Duodenal mucosa (tissue), 2 donors: ENCODE measurements around the gene RNF157.

Source experiments
- H3K27ac ChIP-seq: one replicate; pipeline ENCODE4 v1.7.0; 2013; ENCODE audit warnings: low read depth, low read length
- H3K27me3 ChIP-seq, 2 donors: one replicate each; pipeline ENCODE4 v1.7.0; 2013; ENCODE audit warnings: low read length in 2 of 2, control low read depth in 1 of 2; ENCODE audit not compliant: insufficient read depth in 2 of 2, control insufficient read depth in 1 of 2
- H3K36me3 ChIP-seq, 2 donors: one replicate each; pipeline ENCODE4 v1.7.0; 2013; ENCODE audit warnings: low read length in 2 of 2, control low read depth in 1 of 2; ENCODE audit not compliant: insufficient read depth in 2 of 2, control insufficient read depth in 1 of 2
- H3K4me1 ChIP-seq, 2 donors: one replicate each; pipeline ENCODE4 v1.7.0; 2013; ENCODE audit warnings: low read length in 2 of 2, control low read depth in 1 of 2; ENCODE audit not compliant: insufficient read depth in 2 of 2, control insufficient read depth in 1 of 2
- H3K4me3 ChIP-seq, 2 donors: one replicate each; pipeline ENCODE4 v1.7.0; 2013; ENCODE audit warnings: low read length in 2 of 2, low read depth in 1 of 2
- H3K9ac ChIP-seq, 2 donors: one replicate each; pipeline ENCODE4 v1.7.0; 2013; ENCODE audit warnings: low read length in 2 of 2, low read depth in 1 of 2
- H3K9me3 ChIP-seq, 2 donors: one replicate each; pipeline ENCODE4 v1.7.0; 2013; ENCODE audit warnings: low read length in 2 of 2, control low read depth in 1 of 2; ENCODE audit not compliant: control insufficient read depth in 1 of 2

Gene RNF157

DNA sequence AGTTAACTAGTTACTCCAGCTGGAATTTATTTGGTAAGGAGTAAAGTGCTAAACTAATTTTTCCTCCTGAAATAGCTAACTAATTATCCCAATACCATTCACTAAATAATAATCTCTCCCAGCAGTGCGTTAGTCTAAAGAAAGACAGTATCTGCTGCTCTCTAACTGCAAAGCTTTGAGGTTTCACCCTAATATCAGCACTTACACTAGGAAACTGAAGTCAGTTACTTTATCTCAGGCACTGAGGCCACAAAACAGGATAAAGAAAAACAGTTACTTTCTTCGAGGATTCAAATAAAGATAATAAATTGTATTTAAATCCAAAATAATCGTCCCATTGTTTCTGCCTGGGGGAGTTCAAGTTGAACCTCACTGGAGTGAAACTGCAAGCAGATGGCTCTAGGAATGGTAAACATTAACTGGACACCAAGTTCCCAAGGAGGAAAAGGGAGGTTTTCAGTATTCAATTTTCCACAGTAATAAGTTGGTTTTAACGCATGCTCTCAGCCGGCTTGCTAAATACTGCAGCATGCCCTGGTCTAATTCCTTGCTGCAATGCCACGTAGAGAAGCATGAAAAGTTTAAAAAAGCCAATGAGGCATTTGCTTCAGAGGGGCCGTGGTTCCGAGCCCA lies 79.3 kb downstream of the RNF157 start:
- Histone ChIP-seq H3K9me3 (no peaks in the 10 kb centered on the region), H3K36me3 (peaks cover 3 to 31% of the 10 kb centered on the region in 2 donors), H3K27ac (no peak overlapping the region), H3K27me3 (no peaks in the 10 kb centered on the region), H3K9ac (no peak overlapping the region), H3K4me1 (no peaks in the 10 kb centered on the region), H3K4me3 (no peak overlapping the region)

- Histone ChIP-seq H3K4me1 (no peaks in the 10 kb centered on the region), H3K9me3 (no peaks in the 10 kb centered on the region), H3K27me3 (no peaks in the 10 kb centered on the region), H3K9ac (no peak overlapping the region), H3K36me3 (peaks cover 10 to 50% of the 10 kb centered on the region in 2 donors), H3K27ac (no peak overlapping the region), H3K4me3 (no peak overlapping the region)
Measured at GRCh38 chr17:76159157-76159556, 81.1 kb downstream of the RNF157 start.

- Histone ChIP-seq H3K9me3 (no peaks in the 10 kb centered on the region), H3K27me3 (no peaks in the 10 kb centered on the region)
Measured at GRCh38 chr17:76157759-76158158, 82.5 kb downstream of the RNF157 start.

DNA sequence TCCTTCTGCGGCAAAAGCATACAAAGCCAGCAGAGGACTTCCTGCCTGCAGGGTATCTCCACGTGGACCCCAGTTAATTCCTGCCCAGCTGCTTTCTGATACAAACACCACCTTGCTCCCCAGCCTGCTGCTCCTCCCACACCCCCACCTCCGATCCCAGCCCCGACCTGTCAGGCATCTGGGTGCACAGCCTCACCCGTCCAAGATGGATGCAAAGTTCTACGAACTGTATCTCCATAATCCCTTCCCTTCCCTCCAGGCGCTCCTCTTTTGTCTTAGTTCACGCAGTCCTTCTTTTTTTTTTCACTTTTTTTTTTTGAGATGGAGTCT lies 83.7 kb downstream of the RNF157 start:
- Histone ChIP-seq H3K27ac (no peak overlapping the region), H3K9me3 (no peaks in the 10 kb centered on the region), H3K27me3 (no peaks in the 10 kb centered on the region), H3K9ac (no peak overlapping the region), H3K4me1 (no peaks in the 10 kb centered on the region), H3K36me3 (peaks cover 11 to 55% of the 10 kb centered on the region in 2 donors), H3K4me3 (no peak overlapping the region)

More at GRCh38 chr17:76157759-76158158, 82.5 kb downstream of the RNF157 start:
- Histone ChIP-seq H3K4me1 (no peaks in the 10 kb centered on the region), H3K27ac (no peak overlapping the region), H3K9ac (no peak overlapping the region), H3K4me3 (no peak overlapping the region), H3K36me3 (peaks cover 11 to 48% of the 10 kb centered on the region in 2 donors)

- H3K4me3 ChIP-seq = no peak overlapping the region
- H3K9me3 ChIP-seq = no peaks in the 10 kb centered on the region
- no peaks in the 10 kb centered on the region for H3K27me3 ChIP-seq
- peaks cover 11 to 56% of the 10 kb centered on the region in 2 donors for H3K36me3 ChIP-seq
- no peaks in the 10 kb centered on the region for H3K4me1 ChIP-seq
- H3K9ac ChIP-seq = no peak overlapping the region
- H3K27ac ChIP-seq = no peak overlapping the region
Measured at GRCh38 chr17:76155988-76156661, 84.2 kb downstream of the RNF157 start.

GRCh38 chr17:76154936-76155845 lies 85.1 kb downstream of the RNF157 start:
- Histone ChIP-seq H3K9me3 (no peaks in the 10 kb centered on the region), H3K4me3 (no peak overlapping the region), H3K9ac (no peak overlapping the region), H3K27me3 (no peaks in the 10 kb centered on the region), H3K4me1 (no peaks in the 10 kb centered on the region), H3K27ac (no peak overlapping the region), H3K36me3 (peaks cover 11 to 56% of the 10 kb centered on the region in 2 donors)

- Histone ChIP-seq H3K27me3 (no peaks in the 10 kb centered on the region), H3K9me3 (no peaks in the 10 kb centered on the region), H3K4me3 (no peak overlapping the region), H3K27ac (no peak overlapping the region), H3K36me3 (peaks cover 11 to 54% of the 10 kb centered on the region in 2 donors), H3K9ac (no peak overlapping the region), H3K4me1 (no peaks in the 10 kb centered on the region)
Measured at GRCh38 chr17:76154292-76154691, 86.0 kb downstream of the RNF157 start.

DNA sequence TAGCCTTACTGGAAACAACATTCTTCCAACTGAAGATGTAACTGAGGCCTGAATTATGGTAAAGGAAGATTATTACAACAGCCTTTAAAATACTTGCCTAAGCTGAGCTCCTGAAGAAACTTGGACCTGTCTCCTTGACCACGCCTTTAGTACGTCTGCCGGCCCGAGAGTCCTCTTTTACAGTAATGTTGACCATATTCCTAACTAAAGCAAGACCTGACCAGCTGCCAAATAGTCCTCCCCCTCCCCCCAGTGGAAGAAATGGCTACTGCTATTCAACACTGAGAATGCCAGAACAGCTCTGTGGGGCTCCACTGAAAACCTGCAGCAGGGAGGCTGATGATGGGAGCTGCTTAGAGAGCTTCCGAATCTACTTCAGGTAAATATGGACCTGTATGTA lies 86.7 kb downstream of the RNF157 start:
- no peaks in the 10 kb centered on the region for H3K9me3 ChIP-seq
- H3K4me1 ChIP-seq = no peaks in the 10 kb centered on the region
- H3K9ac ChIP-seq = no peak overlapping the region
- H3K36me3 ChIP-seq = peaks cover 11 to 52% of the 10 kb centered on the region in 2 donors
- H3K4me3 ChIP-seq = no peak overlapping the region
- no peaks in the 10 kb centered on the region for H3K27me3 ChIP-seq
- H3K27ac ChIP-seq = no peak overlapping the region

- Histone ChIP-seq H3K4me1 (no peaks in the 10 kb centered on the region), H3K9me3 (no peaks in the 10 kb centered on the region), H3K4me3 (no peak overlapping the region), H3K27me3 (no peaks in the 10 kb centered on the region), H3K27ac (no peak overlapping the region), H3K9ac (no peak overlapping the region), H3K36me3 (peaks cover 10 to 48% of the 10 kb centered on the region in 2 donors)
Measured at GRCh38 chr17:76153202-76153601, 87.1 kb downstream of the RNF157 start.

- Histone ChIP-seq H3K9me3 (no peaks in the 10 kb centered on the region), H3K9ac (no peak overlapping the region), H3K27me3 (no peaks in the 10 kb centered on the region), H3K27ac (no peak overlapping the region), H3K36me3 (peaks cover 8 to 43% of the 10 kb centered on the region in 2 donors), H3K4me3 (no peak overlapping the region), H3K4me1 (no peaks in the 10 kb centered on the region)
Measured at GRCh38 chr17:76152591-76152990, 87.7 kb downstream of the RNF157 start.
